Ramos (cell line): ENCODE results near the gene TMCC1.
"Not testable (repeated sequence)": the region's sequence is repeated elsewhere in the genome, so short reads cannot be mapped to it uniquely, and the experiment has no call there.

ENCODE experiments used
- in situ Hi-C: fragments of 300-500 bp; cut with MboI; formaldehyde crosslinking; loops from one replicate; pipeline ENCODE4 v1.14.3; 2022; ENCODE audit warnings: low sequenced_read_pairs; ENCODE audit not compliant: unreplicated experiment

TMCC1 gene

DNA sequence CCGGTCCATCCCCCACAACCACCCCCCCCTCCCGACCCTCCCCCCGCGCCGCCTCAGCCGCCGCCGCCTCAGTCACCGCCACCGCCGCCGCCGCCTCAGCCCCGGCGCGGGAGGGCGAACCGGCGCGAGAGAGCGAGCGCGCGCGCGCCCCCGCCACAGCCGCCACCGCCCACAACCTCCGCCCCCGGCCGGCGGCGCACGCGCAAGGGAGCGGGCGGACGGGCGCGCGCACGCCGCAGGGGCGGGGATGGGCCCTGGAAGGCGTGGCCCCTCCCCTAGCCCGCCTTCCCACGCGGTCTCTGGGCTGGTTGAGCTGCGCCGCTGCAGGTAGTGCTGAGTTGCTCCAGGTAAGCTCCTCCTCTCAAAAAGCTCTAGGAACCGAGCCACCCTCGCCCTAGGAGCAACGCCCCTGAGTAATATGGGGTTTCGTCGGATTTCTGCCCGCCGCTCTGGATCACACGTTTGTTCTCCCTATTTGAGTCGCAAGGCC, at the start of gene TMCC1:
TMCC1 (minus strand) TSS at position 131 of the 490 bp plus-strand sequence.
- in situ Hi-C loops, result no loop called here

DNA sequence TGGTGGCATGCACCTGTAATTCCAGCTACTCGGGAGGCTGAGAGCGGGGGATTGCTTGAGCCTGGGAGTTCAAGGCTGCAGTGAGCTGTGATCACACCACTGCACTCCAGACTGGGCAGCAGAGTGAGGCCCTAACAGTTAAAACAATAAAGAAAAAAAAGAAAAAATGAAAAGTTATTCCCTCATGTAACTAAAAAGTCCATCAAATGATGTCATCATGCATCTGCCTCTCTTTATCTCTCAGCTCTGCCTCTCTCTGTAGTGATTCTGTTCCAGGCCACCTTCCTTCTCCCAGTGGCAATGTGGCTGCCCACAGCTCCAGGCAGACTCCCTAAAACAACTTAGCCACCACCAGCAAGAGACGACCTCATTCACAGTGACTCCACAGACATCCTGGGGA, 49.5 kb upstream of the TMCC1 start:
- in situ Hi-C loops, result loop anchor here (5.0 to 10.0 kb wide), 2 partner anchors 144 to 458 kb away; no protein-coding TSS in a partner anchor

DNA sequence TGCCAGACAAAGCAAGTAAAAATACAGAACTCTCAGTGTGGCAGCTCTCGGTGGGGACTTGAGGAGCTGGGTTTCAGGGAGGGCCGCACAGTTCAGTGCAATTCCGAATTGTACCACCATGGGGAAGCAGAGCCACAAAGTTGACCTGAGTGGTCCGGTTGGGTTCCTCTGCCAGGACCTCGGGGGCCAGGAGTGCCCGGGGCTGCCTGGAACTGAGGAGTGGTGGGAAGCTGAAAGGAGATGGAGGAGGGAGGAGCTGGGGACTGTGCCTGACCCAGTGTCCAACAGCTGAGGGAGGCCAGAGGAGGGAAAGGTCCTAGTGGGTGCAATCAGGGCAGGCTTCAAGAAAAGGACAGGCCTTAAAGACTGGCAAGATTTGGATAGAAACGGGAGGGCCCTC, 48.8 kb upstream of the TMCC1 start:
- in situ Hi-C loops, result loop anchor here (5.0 to 10.0 kb wide), 2 partner anchors 145 to 457 kb away; no protein-coding TSS in a partner anchor

DNA sequence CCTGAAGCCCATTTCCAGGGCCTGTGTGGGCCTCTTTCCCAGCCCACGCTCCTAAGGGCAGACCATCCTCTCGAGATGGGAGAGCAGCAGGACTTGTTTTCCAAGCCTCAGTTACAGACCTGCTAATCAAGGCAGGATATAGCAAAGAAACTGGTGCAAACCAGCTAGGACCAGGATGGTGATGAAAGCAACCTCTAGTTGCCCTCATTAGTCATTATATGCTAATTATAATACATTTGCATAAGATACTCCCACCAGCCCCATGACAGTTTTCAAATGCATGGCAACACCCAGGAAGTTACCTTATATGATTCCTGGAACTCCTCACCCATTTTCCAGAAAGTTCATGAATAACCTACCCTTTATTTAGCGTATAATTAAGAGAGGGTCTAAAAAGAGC, 46.6 kb upstream of the TMCC1 start:
- in situ Hi-C loops, result loop anchor here (5.0 to 10.0 kb wide), 2 partner anchors 147 to 455 kb away; no protein-coding TSS in a partner anchor

DNA sequence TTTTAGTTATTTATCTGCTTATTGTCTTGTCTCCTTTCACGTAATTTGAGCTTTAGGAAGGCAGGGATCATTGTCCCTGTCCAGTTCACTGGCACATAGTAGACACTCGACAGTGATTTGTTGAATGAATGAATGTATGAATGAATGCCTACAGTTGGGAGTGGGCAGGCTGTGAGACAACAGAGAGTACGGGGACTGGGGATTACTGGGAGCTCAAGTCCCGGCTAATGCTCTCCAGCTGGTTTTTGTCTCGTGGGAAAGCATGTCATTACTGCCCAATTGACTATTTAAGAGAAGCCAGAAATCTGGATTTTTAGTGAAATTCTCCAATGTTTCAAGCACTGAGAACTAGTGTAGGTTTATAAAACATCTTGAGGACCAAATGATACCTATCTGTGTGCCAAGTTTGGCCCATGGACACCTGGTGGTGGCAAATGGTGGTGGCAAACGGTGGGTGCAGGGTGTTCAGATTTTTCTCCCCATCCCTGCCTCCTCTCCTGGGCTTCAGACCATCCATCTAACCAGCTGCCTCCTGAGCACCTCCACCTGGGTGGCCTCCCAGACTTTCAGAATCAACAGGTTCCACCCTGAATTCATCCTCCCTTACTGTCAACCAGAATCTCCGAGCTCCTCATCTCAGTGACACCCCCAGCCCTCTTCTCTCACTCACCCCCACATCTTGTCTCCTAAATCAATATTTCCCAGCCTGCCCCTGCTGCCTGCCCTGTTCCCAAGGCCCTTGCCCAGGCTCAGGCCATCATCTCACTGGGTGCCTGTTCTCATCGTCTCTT, 44.8 kb upstream of the TMCC1 start:
- in situ Hi-C loops, result loop anchor here (10.0 kb wide), 1 partner anchor 284 kb away; no protein-coding TSS in a partner anchor

DNA sequence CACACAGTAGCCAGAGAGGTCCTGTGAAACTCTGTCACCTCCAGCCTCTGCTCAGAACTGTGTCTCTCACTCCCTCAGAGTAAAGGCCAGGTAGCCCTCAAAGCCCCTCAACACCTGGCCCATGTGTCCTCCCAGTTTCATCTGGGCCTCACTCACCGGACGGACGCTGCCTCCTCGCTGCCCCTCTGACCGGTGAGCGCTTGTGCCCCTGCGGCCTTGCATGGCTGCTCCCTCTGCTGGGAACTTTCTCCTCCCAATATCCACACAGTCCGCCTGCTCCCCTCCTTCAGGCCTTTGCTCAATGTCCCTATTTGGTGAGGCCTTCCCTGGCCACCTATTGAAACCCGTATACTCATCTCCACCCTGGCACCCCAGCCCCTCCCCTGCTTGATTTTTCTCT, 44.2 kb upstream of the TMCC1 start:
- in situ Hi-C loops, result loop anchor here (10.0 kb wide), 1 partner anchor 283 kb away; no protein-coding TSS in a partner anchor

DNA sequence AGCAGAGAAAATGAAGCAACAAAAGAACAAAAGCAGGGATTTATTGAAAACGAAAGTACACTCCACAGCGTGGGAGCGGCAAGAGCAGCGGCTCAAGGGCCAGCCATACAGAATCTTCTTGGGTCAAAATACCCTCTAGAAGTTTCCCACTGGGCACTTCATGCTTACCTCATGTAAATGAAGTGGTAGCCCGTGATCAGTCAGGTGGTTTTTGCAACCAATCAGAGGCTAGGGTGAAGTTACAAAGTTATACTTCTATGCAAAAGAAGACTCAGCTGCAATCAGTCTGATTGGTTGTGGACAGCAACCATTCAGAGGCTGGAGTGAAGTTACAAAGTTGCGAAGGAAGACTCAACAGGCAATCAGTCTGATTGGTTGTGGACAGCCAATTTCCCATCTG, 43.2 kb upstream of the TMCC1 start:
- in situ Hi-C loops, result loop anchor here (10.0 kb wide), 1 partner anchor 282 kb away; no protein-coding TSS in a partner anchor

DNA sequence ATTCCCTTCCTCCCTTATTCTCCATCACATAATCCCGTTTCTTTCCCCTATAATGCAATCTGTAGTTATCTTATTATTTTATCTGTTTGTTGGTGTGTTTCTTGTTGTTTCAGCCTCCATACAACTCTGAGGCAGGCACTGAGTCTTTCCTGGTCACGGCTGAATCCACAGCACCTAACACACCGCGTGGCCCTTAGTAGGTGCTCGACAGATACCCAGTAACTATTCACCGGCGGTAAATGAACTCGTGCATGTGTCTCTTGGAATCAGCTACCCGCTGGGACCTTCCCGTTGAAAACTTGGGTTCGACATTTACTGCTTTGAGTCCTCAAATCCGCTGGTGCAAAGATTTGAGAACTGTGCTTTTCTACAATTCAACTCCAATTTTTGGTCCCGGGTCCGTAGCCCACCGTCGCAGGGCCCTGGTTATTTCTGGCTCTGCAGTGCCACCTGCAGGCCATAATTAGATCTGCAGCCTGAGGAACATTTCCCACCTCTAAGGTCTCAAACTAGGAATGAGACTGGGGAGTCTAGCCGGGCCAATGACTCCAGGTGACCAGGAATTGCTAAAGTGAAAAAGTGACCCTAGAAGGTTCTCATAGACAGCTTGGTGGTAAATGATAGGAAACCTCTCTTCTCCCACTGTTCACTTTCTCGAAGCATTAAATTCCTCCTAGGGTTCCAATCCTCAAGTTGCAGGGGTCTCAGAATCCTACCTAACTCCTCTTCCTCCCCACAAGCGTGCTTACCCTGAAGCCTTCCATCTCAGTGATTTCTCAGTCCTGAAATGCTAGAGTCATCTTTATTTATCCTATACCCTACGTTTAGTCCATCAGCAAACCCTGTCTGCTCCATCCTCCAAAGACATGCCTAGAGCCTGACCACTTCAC, 41.0 kb upstream of the TMCC1 start:
- in situ Hi-C loops, result loop anchor here (10.0 kb wide), 1 partner anchor 280 kb away; no protein-coding TSS in a partner anchor

DNA sequence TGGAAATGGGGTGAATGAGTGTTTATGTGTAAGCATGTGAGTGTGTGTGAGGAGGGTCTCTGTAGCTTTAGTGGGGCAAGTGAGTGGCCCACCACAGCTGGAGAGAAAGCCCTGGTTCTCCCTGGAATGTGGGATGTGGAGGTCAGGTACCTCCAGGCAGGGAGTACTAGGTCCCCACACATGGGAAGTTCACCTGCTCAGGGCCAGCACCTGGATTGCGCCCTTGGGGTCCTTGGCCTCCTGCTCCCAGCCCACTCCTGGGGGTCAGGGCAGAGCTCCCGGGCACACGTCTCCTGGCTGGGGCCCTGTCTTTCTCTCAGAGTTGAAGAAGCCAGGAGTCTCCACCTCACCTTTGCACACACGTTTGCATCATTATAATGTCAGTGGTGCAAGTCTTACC, 40.0 kb upstream of the TMCC1 start:
- in situ Hi-C loops, result loop anchor here (10.0 kb wide), 1 partner anchor 279 kb away; no protein-coding TSS in a partner anchor

DNA sequence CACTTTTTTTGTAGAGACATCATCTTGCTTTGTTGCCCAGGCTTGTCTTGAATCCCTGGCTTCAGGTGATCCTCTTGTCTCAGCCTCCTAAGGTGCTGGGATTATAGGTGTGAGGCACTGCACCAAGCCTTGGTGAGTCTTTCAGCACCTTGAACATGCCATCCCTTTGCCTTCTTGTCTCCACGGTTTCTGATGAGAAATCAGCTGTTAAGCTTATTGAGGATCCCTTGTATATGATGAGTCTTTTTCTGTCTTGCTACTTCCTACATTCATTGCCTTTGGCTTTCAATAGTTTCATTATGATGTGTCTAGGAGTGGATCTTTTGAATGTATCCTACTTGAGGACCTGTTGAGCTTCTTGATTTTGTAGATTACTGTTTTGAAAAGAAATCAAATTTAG, 35.9 kb upstream of the TMCC1 start:
- in situ Hi-C loops, result loop anchor here (10.0 kb wide), 2 partner anchors 295 to 435 kb away; no protein-coding TSS in a partner anchor

DNA sequence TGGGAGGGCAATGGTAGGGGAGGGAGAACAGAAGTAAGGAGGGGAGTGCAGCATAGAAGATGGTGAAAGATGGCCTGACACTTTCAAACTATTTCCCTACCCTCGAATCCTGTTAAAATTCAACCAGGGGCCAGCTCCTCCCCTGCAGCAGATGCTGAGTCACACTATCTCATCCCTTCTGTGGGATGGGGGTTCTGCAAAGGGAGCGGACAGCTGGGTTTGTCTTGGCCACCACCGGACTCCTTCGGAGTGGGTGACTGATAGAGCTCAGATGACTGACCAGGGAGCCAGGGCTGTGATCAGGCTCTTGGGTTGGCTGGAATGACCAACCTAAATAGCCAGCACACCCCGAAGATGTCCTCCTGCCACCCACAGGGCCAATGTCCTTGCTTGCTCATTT, 33.6 kb upstream of the TMCC1 start:
- in situ Hi-C loops, result loop anchor here (10.0 kb wide), 2 partner anchors 292 to 432 kb away; no protein-coding TSS in a partner anchor

DNA sequence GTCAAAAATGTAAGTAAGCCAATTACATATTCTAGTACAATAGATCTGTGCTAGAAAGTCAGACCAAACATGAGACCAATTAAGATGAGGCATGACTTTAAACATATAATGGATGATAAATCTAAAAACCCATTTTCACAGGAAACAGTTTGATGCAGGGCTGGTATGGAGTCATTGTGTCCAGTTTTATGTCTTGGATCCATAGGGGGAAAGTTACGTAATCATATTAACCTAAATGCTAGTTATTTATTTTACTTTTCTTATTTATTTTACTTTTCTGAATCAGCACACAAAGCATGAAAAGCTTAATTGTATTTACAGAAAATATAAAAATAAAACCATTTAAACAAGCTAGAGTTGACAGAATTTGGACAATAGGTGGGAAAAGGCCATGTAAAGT, 26.3 kb upstream of the TMCC1 start:
- in situ Hi-C loops, result loop anchor here (10.0 kb wide), 2 partner anchors 285 to 425 kb away; no protein-coding TSS in a partner anchor

DNA sequence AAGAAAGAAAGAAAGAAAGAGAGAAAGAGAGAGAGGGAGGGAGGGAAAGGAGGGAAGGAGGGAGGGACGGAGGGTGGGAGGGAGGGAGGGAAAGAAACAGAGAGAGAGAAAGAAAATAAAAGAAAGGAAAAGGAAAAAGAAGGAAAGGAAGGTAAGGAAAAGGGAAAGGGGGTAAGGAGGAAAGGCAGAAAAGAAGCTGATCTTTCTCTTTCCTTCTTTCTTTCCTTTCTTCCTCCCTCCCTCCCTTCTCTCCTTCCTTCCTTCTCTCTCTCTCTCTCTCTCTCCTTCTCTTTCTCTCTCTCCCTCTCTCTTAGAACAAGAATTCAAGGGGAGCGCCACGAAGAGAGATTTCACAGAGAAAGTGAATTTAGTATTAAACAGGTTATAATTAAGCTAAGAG, 25.8 kb upstream of the TMCC1 start:
- in situ Hi-C loops, result no loop called here

DNA sequence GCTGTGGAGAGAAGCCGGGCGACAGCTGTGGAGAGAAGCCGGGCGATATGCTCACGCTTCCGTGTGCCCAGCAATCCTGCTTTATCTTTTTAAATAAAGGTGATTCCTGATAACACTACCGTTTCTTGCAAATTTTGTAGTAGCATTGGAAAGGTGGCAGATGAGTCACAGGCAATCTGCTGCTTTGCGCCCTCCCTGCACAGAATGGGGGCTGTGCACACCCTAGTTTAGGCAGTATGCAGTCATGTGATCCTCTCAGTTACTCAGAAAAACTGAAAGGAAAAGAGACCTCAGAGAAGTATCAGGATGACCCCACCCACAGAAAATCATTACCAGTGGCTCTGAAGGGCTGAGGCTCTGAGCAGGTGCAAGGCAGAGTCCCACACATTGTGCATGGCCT, 24.9 kb upstream of the TMCC1 start:
- in situ Hi-C loops, result no loop called here

DNA sequence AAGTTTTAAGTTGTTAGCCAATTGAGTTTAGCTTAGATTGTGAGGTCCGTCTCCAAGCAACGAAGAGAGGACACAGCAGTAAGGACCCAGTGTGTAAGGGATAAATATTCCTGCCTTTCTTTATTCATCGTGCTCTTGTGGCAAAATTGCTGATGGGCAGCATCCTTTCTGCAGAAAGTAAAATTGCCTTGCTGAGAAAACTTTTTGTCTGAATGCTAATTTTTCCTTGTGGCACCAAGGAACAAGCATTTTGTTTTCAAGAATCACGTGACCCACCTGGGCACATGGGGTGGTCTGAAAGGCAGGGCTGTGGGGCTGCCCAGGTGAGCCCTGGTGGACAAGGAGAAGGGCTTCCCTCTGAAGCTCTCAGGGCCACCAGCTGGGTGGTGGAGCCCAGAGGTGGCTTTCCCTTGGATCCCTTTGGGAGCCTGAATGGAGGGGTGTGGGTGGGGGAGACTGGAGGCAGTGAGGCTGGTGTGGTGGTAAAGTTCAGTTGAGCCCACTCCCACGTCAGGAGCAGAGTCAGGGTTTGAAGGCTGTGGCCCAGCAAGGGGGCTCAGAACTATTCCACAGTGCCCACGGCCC, 24.0 kb upstream of the TMCC1 start:
- in situ Hi-C loops, result no loop called here

DNA sequence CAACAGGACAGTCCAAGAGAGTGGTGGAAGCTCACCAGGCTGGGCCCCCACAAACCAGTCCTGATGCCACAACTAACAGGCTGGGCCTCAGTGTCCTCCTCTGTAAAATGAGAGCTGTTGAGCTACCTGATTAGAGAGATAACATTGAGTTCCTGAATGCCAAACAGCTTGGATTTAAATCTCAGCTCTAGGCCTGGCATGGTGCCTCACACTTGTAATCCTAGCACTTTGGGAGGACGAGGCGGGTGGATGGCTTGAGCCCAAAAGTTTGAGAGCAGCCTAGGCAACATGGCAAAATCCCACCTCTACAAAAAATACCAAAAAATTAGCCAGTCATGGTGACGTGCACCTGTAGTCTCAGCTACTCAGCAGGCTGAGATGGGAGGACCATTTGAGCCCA, 20.1 kb upstream of the TMCC1 start:
- in situ Hi-C loops, result no loop called here

DNA sequence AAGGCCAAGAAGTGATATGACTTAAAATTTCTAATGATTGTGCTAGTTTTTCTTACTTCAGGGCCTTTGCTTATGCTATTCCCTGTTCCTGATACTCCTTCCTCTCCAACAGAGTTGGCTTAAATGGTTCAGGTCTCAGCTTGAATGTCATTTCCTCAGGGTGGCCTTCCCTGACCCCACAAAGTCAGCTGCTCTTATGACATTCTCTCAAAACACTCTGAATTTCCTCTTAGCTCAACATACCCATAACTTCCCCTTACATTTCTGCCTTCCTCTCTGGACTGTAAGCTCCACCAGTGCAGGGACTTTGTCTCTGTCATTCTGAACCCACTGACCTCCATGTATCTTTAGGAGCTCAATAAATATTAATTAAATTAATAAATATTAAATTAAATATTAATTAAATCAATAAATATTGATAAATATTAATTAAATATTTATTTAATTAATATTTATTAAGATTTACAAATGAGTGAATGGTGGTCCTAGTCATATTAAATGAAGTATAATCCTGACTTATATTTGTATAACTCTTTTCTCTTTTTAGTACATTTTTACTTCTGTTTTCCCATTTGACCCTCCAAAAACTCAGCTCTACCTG, 17.9 kb upstream of the TMCC1 start:
- in situ Hi-C loops, result no loop called here

DNA sequence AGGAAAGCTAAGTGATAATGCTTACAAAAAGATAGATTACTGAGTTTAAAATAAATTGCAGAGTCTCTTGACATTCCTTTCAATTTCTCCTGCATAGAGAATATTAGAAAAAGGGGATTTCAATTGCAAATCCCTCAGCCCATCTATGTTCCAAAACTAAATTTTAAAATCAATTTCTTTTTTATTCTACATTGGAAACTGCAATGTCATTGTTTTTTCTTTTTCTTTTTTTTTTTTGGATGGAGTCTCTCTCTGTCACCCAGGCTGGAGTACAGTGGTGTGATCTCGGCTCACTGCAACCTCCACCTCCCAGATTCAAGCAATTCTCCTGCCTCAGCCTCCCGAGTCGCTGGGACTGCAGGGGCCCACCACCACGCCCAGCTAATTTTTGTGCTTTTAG, 15.7 kb upstream of the TMCC1 start:
- in situ Hi-C loops, result not testable (repeated sequence)

DNA sequence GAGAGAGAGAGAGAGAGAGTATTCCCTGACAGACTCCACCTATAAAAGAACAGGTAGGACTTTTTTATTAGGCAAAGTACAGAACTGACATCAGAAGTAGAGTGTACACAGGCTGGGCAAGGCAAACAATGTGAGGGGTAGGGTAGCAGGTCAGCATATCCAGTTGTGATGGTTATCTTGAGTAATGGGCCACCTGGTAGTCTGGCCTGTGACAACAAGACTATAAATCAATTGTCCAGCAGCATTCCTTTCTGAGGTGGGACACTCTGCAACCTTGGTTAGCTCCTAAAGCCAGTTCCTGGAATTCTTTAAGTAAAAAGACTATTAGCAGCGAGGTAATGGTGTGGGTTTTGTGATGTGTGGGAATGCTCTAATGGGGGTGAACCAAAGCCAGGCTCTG, 14.9 kb upstream of the TMCC1 start:
- in situ Hi-C loops, result no loop called here

DNA sequence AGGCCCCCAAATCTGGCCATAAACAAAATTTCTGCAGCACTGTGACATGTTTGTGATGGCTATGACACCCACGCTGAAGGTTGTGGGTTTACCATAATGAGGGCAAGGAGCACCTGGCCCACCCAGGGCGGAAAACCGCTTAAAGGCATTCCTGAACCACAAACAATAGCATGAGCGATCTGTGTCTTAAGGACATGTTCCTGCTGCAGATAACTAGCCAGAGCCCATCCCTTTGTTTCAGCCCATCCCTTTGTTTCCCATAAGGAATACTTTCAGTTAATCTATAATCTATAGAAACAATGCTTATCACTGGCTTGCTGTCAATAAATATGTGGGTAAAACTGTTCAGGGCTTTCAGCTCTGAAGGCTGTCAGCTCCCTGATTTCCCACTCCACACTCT, 7.8 kb upstream of the TMCC1 start:
- in situ Hi-C loops, result not testable (repeated sequence)
